IMR-90 (cell line): ENCODE data around the gene HDAC5. TPM values are rescaled to one million over a fixed set of nuclear protein-coding genes. Genes with fewer than 3 reads are reported as not detected.

Experiments used
- ATAC-seq: fragments of 200-7000 bp; cut with Tn5 transposase; 2 replicates; pipeline ENCODE4 v1.9.1; 2020; ENCODE audit warnings: low read depth, mild to moderate bottlenecking, moderate library complexity
- BruUV-seq: library from RNA; stranded (reverse); fragments of 400-500 nt; replicated peaks from 2 replicates; lab custom pipeline; 2021; lab: Mats Ljungman, UMichigan
- CTCF ChIA-PET: fragments of 300-600 bp; formaldehyde crosslinking; extraction: SDS; loops from one replicate; lab custom pipeline; 2021; ENCODE audit warnings: antibody characterized with exemption; lab: Yijun Ruan, JAX
- POLR2A ChIA-PET: fragments of 300-600 bp; sonication (Branson Sonifier 250); formaldehyde crosslinking; loops from one replicate; lab custom pipeline; 2022; ENCODE audit warnings: antibody characterized with exemption; ENCODE audit not compliant: unreplicated experiment; lab: Charles Lee
- DNase-seq: peaks from one replicate; pipeline ENCODE4 v3.0.0; 2013
- H2AFZ ChIP-seq: replicated peaks from 2 replicates; pipeline ENCODE3; 2013; ENCODE audit warnings: low read length, mild to moderate bottlenecking; ENCODE audit not compliant: poor library complexity
- H2AK5ac ChIP-seq: 2 replicates; pipeline ENCODE4 v1.6.1; 2013; ENCODE audit warnings: low read depth, low read length, inconsistent platforms
- H2AK9ac ChIP-seq: replicated peaks from 2 replicates; pipeline ENCODE3; 2013; ENCODE audit warnings: mild to moderate bottlenecking, low read depth, low read length, moderate library complexity; ENCODE audit not compliant: poor library complexity
- H2BK120ac ChIP-seq: 2 replicates; pipeline ENCODE4 v1.6.1; 2013; ENCODE audit warnings: low read depth, low read length, inconsistent platforms
- H2BK15ac ChIP-seq: 3 replicates; pipeline ENCODE4 v1.6.1; 2013; ENCODE audit warnings: low read depth, low read length, inconsistent platforms
- H2BK20ac ChIP-seq: 2 replicates; pipeline ENCODE4 v1.6.1; 2013; ENCODE audit warnings: low read depth, mild to moderate bottlenecking, inconsistent platforms, low read length, moderate library complexity
- H2BK5ac ChIP-seq: 2 replicates; pipeline ENCODE4 v1.6.1; 2013; ENCODE audit warnings: mild to moderate bottlenecking, low read depth, low read length, inconsistent platforms; ENCODE audit not compliant: poor library complexity, severe bottlenecking
- H3K14ac ChIP-seq: replicated peaks from 2 replicates; pipeline ENCODE4 v1.6.1; 2013; ENCODE audit warnings: low read depth, low read length, inconsistent platforms
- H3K18ac ChIP-seq: 2 replicates; pipeline ENCODE4 v1.6.1; 2013; ENCODE audit warnings: low read depth, low read length, control low read depth
- H3K23ac ChIP-seq: 2 replicates; pipeline ENCODE4 v1.6.1; 2013; ENCODE audit warnings: low read depth, low read length, inconsistent platforms
- H3K27ac ChIP-seq: 2 replicates; pipeline ENCODE4 v1.5.1; 2013; ENCODE audit warnings: mild to moderate bottlenecking, control low read depth, low read length; ENCODE audit not compliant: insufficient read depth
- H3K27me3 ChIP-seq: 2 replicates; pipeline ENCODE4 v1.6.1; 2013; ENCODE audit warnings: low read length; ENCODE audit not compliant: control insufficient read depth, insufficient read depth
- H3K36me3 ChIP-seq: 2 replicates; pipeline ENCODE4 v1.6.1; 2013; ENCODE audit warnings: low read length, mixed read lengths; ENCODE audit not compliant: control insufficient read depth, insufficient read depth
- H3K4ac ChIP-seq: 2 replicates; pipeline ENCODE4 v1.6.1; 2013; ENCODE audit warnings: low read depth, low read length, inconsistent platforms
- H3K4me1 ChIP-seq: 2 replicates; pipeline ENCODE4 v1.6.1; 2013; ENCODE audit warnings: low read length, mixed read lengths; ENCODE audit not compliant: control insufficient read depth, insufficient read depth
- H3K4me2 ChIP-seq: 2 replicates; pipeline ENCODE4 v1.6.1; 2013; ENCODE audit warnings: low read depth, mild to moderate bottlenecking, control low read depth, low read length, moderate library complexity
- H3K4me3 ChIP-seq: 2 replicates; pipeline ENCODE4 v1.5.1; 2013; ENCODE audit warnings: low read depth, mild to moderate bottlenecking, control low read depth, low read length, moderate library complexity; ENCODE audit not compliant: insufficient read depth
- H3K56ac ChIP-seq: 2 replicates; pipeline ENCODE4 v1.6.1; 2013; ENCODE audit warnings: low read length, inconsistent platforms; ENCODE audit not compliant: insufficient read depth; ENCODE audit errors: extremely low read depth
- H3K79me1 ChIP-seq, 2 experiments: 2 replicates each; pipeline ENCODE4 v1.6.1; 2013; ENCODE audit warnings: low read length in 2 of 2, inconsistent platforms in 1 of 2, low read depth in 1 of 2
- H3K9ac ChIP-seq: 2 replicates; pipeline ENCODE4 v1.6.1; 2013; ENCODE audit warnings: low read depth, low read length, control low read depth
- H3K9me1 ChIP-seq: 2 replicates; pipeline ENCODE4 v1.6.1; 2013; ENCODE audit warnings: low read length, inconsistent platforms; ENCODE audit not compliant: insufficient read depth
- H3K9me3 ChIP-seq: 2 replicates; pipeline ENCODE4 v1.6.1; 2013; ENCODE audit warnings: low read length; ENCODE audit not compliant: control insufficient read depth, insufficient read depth
- H4K20me1 ChIP-seq: 2 replicates; pipeline ENCODE4 v1.6.1; 2013; ENCODE audit warnings: low read length, inconsistent platforms; ENCODE audit not compliant: insufficient read depth
- H4K5ac ChIP-seq: 2 replicates; pipeline ENCODE4 v1.6.1; 2013; ENCODE audit warnings: mild to moderate bottlenecking, low read depth, low read length, control low read depth
- H4K8ac ChIP-seq, 2 experiments: 2 replicates each; pipeline ENCODE4 v1.6.1; 2013; ENCODE audit warnings: low read depth in 2 of 2, low read length in 2 of 2, control low read depth in 1 of 2, inconsistent platforms in 1 of 2
- H4K91ac ChIP-seq: 2 replicates; pipeline ENCODE4 v1.6.1; 2013; ENCODE audit warnings: low read depth, low read length, inconsistent platforms; ENCODE audit not compliant: insufficient read depth
- BHLHE40 ChIP-seq: fragments of 150-350 bp; IDR thresholded peaks from 2 replicates; pipeline ENCODE4 v1.6.1; 2016; ENCODE audit warnings: mild to moderate bottlenecking, low read depth, low read length
- CEBPB ChIP-seq: IDR thresholded peaks from 2 replicates; pipeline ENCODE4 v1.6.1; 2012; ENCODE audit warnings: low read depth, low read length, improper control_type of control experiment
- FOS ChIP-seq: fragments of 150-350 bp; IDR thresholded peaks from 2 replicates; pipeline ENCODE4 v1.6.1; 2016; ENCODE audit warnings: low read depth, low read length
- MAZ ChIP-seq: IDR thresholded peaks from 2 replicates; pipeline ENCODE4 v1.6.1; 2012; ENCODE audit warnings: low read depth, mild to moderate bottlenecking, low read length, improper control_type of control experiment, moderate library complexity, borderline replicate concordance
- MXI1 ChIP-seq: IDR thresholded peaks from 2 replicates; pipeline ENCODE4 v1.6.1; 2012; ENCODE audit warnings: low read depth, mild to moderate bottlenecking, low read length, moderate library complexity, borderline replicate concordance
- POLR2A ChIP-seq: IDR thresholded peaks from 2 replicates; pipeline ENCODE4 v1.6.1; 2012; ENCODE audit warnings: mild to moderate bottlenecking, low read depth, low read length
- RAD21 ChIP-seq: IDR thresholded peaks from 2 replicates; pipeline ENCODE4 v1.6.1; 2012; ENCODE audit warnings: low read length, improper control_type of control experiment
- RCOR1 ChIP-seq: IDR thresholded peaks from 2 replicates; pipeline ENCODE4 v1.6.1; 2012; ENCODE audit warnings: mild to moderate bottlenecking, low read length, improper control_type of control experiment; ENCODE audit not compliant: insufficient replicate concordance
- SMC3 ChIP-seq: fragments of 150-350 bp; IDR thresholded peaks from 2 replicates; pipeline ENCODE4 v1.6.1; 2016; ENCODE audit warnings: low read depth, mild to moderate bottlenecking, antibody characterized with exemption, low read length, moderate library complexity
- WGBS, 2 experiments: methylation state at CpG; one replicate each; pipeline versions ENCODE4 v1.1.5 to v1.1.7; 2013; ENCODE audit warnings: missing lambda C conversion rate in 2 of 2; ENCODE audit not compliant: insufficient read length in 1 of 2; ENCODE audit errors: extremely low coverage in 2 of 2; 5-methylcytosine and 5-hydroxymethylcytosine counted together
- dilution Hi-C: fragments of 300-500 bp; cut with HindIII; formaldehyde crosslinking; loops from one replicate; pipeline ENCODE4 v1.14.3; 2018; ENCODE audit warnings: low sequenced_read_pairs; ENCODE audit not compliant: unreplicated experiment
- in situ Hi-C: fragments of 300-500 bp; cut with MboI; formaldehyde crosslinking; loops from 3 replicates; pipeline ENCODE4 v1.14.3; 2019; ENCODE audit warnings: low sequenced_read_pairs, inconsistent platforms, mixed read lengths
- intact Hi-C: fragments of 100-400 bp; cut with micrococcal nuclease; formaldehyde crosslinking; loops from 2 replicates; pipeline ENCODE4 v1.10.0; 2022
- polyA plus RNA-seq, 3 experiments: library from polyadenylated mRNA; depleted of rRNA; stranded (reverse); fragments of >200 nt; gene quantifications; 2 replicates each; pipeline ENCODE4 v1.2.3, GENCODE V29; 2012; ENCODE audit warnings: low replicate concordance in 1 of 3
- total RNA-seq: library from RNA; depleted of rRNA; stranded (reverse); fragments of >200 nt; gene quantifications from 2 replicates; pipeline ENCODE4 v1.2.3, GENCODE V29; 2012
- TF ChIP-seq, protein P1 (sequence below): fragments of 150-350 bp; IDR thresholded peaks from 2 replicates; pipeline ENCODE4 v1.6.1; 2017; ENCODE audit warnings: mild to moderate bottlenecking, antibody characterized with exemption, low read length, low read depth
- TF ChIP-seq, protein P2 (sequence below): conservative IDR thresholded peaks from 2 replicates; pipeline ENCODE4 v1.5.1; 2012; ENCODE audit warnings: mild to moderate bottlenecking, low read depth, low read length, improper control_type of control experiment
- TF ChIP-seq, protein P3 (sequence below): fragments of 150-350 bp; IDR thresholded peaks from 2 replicates; pipeline ENCODE4 v1.6.1; 2016; ENCODE audit warnings: low read depth, mild to moderate bottlenecking, low read length, moderate library complexity, borderline replicate concordance

The HDAC5 gene
- total and polyA plus RNA-seq, 2 of the 4 experiments (the other 2 are of a cell fraction) = 47.0 to 61.3 TPM

DNA sequence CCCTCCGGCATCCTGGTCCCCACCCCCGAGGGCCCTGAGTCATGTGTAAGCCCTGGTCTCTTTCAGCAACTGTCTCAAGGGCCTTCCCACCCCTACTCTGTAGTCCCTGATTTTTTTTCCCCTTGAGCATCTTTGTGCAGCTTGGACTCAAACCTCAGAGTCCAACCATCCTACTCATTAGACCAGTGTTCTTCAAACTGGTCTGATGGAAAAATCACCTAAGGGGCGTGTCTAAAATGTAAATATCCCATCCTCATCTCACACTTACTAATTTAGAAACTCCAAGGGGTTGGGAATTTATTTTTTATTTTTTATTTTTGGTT, 52.3 kb downstream of the HDAC5 start:
- Histone ChIP-seq H4K5ac (peak overlapping the region; percentile 62), H2AK5ac (peak overlapping the region; percentile 94), H2BK120ac (peak overlapping the region; percentile 56; the same call in 1 of the 2 replicates), H2BK5ac (peak overlapping the region; percentile 90), H3K36me3 (peaks cover 17% of the 10 kb centered on the region), H2BK15ac (no peak overlapping the region; the same call in 2 of the 3 replicates), H3K4me2 (peak overlapping the region; percentile 73), H3K23ac (peak overlapping the region; percentile 78), H3K9ac (peak overlapping the region; percentile 87), H3K56ac (peak overlapping the region; percentile 81), H3K4me1 (peaks cover 9% of the 10 kb centered on the region), H3K14ac (peak overlapping the region; percentile 94), H2BK20ac (no peak overlapping the region; the same call in 1 of the 2 replicates), H3K27me3 (no peaks in the 10 kb centered on the region), H3K18ac (peak overlapping the region; percentile 43), H2AK9ac (peak overlapping the region; percentile 95), H3K4ac (peak overlapping the region; percentile 95), H4K8ac (peak overlapping the region; percentile 96 to 98), H3K4me3 (peak overlapping the region; percentile 56), H3K27ac (peak overlapping the region; percentile 91), H4K91ac (peak overlapping the region; percentile 97), H2AFZ (peak overlapping the region; percentile 95), H3K9me1 (peaks cover 6% of the 10 kb centered on the region), H4K20me1 (peaks cover 7% of the 10 kb centered on the region; the same call in 1 of the 2 replicates), H3K79me1 (peaks cover 19 to 57% of the 10 kb centered on the region in 2 experiments; a peak in 3 of 4 replicates), H3K9me3 (no peaks in the 10 kb centered on the region)
- TF ChIP-seq MXI1 (0 out of 2 replicates have a peak, but pooled peaks have one; percentile 48), SMC3 (peak; percentile 26; the same call in 1 of the 2 replicates), FOS (0 out of 2 replicates have a peak, but pooled peaks have one; percentile 50), POLR2A (no peak), CEBPB (peak; percentile 6; the same call in 1 of the 2 replicates), MAZ (peak; percentile 36; the same call in 1 of the 2 replicates), BHLHE40 (no peak), RCOR1 (no peak), RAD21 (no peak)
- TF ChIP-seq, protein P1, sequence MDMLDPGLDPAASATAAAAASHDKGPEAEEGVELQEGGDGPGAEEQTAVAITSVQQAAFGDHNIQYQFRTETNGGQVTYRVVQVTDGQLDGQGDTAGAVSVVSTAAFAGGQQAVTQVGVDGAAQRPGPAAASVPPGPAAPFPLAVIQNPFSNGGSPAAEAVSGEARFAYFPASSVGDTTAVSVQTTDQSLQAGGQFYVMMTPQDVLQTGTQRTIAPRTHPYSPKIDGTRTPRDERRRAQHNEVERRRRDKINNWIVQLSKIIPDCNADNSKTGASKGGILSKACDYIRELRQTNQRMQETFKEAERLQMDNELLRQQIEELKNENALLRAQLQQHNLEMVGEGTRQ = no peak
- TF ChIP-seq, protein P2, sequence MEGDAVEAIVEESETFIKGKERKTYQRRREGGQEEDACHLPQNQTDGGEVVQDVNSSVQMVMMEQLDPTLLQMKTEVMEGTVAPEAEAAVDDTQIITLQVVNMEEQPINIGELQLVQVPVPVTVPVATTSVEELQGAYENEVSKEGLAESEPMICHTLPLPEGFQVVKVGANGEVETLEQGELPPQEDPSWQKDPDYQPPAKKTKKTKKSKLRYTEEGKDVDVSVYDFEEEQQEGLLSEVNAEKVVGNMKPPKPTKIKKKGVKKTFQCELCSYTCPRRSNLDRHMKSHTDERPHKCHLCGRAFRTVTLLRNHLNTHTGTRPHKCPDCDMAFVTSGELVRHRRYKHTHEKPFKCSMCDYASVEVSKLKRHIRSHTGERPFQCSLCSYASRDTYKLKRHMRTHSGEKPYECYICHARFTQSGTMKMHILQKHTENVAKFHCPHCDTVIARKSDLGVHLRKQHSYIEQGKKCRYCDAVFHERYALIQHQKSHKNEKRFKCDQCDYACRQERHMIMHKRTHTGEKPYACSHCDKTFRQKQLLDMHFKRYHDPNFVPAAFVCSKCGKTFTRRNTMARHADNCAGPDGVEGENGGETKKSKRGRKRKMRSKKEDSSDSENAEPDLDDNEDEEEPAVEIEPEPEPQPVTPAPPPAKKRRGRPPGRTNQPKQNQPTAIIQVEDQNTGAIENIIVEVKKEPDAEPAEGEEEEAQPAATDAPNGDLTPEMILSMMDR = no peak
- TF ChIP-seq, protein P3, sequence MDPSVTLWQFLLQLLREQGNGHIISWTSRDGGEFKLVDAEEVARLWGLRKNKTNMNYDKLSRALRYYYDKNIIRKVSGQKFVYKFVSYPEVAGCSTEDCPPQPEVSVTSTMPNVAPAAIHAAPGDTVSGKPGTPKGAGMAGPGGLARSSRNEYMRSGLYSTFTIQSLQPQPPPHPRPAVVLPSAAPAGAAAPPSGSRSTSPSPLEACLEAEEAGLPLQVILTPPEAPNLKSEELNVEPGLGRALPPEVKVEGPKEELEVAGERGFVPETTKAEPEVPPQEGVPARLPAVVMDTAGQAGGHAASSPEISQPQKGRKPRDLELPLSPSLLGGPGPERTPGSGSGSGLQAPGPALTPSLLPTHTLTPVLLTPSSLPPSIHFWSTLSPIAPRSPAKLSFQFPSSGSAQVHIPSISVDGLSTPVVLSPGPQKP = no peak
- BruUV-seq = TSS peak; percentile 70
- no peak for ATAC-seq
- in situ Hi-C loops (no loop called here), intact Hi-C loops (no loop called here), dilution Hi-C loops (no loop called here)
- peak; percentile 88 for DNase-seq
- POLR2A ChIA-PET = no interaction called here
- no CpG with 5 or more reads among the region's 3 CpGs for WGBS, 2 experiments
- CTCF ChIA-PET = no interaction called here
